ENCODE measurements around the gene ZBTB4. TPM values are rescaled to one million over a fixed set of nuclear protein-coding genes. Genes with fewer than 3 reads are reported as not detected.

ZBTB4 gene
- total and polyA plus RNA-seq, 9 of the 15 experiments (the other 6 are each of a cell fraction or from before 2014, with no cell fraction given), result 0.92 to 6.9 (median 3.3) TPM

- TF ChIP-seq, protein P1, sequence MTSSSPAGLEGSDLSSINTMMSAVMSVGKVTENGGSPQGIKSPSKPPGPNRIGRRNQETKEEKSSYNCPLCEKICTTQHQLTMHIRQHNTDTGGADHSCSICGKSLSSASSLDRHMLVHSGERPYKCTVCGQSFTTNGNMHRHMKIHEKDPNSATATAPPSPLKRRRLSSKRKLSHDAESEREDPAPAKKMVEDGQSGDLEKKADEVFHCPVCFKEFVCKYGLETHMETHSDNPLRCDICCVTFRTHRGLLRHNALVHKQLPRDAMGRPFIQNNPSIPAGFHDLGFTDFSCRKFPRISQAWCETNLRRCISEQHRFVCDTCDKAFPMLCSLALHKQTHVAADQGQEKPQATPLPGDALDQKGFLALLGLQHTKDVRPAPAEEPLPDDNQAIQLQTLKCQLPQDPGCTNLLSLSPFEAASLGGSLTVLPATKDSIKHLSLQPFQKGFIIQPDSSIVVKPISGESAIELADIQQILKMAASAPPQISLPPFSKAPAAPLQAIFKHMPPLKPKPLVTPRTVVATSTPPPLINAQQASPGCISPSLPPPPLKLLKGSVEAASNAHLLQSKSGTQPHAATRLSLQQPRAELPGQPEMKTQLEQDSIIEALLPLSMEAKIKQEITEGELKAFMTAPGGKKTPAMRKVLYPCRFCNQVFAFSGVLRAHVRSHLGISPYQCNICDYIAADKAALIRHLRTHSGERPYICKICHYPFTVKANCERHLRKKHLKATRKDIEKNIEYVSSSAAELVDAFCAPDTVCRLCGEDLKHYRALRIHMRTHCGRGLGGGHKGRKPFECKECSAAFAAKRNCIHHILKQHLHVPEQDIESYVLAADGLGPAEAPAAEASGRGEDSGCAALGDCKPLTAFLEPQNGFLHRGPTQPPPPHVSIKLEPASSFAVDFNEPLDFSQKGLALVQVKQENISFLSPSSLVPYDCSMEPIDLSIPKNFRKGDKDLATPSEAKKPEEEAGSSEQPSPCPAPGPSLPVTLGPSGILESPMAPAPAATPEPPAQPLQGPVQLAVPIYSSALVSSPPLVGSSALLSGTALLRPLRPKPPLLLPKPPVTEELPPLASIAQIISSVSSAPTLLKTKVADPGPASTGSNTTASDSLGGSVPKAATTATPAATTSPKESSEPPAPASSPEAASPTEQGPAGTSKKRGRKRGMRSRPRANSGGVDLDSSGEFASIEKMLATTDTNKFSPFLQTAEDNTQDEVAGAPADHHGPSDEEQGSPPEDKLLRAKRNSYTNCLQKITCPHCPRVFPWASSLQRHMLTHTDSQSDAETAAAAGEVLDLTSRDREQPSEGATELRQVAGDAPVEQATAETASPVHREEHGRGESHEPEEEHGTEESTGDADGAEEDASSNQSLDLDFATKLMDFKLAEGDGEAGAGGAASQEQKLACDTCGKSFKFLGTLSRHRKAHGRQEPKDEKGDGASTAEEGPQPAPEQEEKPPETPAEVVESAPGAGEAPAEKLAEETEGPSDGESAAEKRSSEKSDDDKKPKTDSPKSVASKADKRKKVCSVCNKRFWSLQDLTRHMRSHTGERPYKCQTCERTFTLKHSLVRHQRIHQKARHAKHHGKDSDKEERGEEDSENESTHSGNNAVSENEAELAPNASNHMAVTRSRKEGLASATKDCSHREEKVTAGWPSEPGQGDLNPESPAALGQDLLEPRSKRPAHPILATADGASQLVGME (CRISPR knock-in tag; IDR thresholded peaks at IDR 0.05), result no peak
- TF ChIP-seq MGA (IDR thresholded peaks at IDR 0.05) (peak; percentile 71), MYC (IDR thresholded peaks at IDR 0.05; ENCODE audit: low read depth, low read length) (peak; percentile 87), MYC (CRISPR knock-in tag; IDR thresholded peaks at IDR 0.05; ENCODE audit: borderline replicate concordance, low read depth) (no peak), SNIP1 (IDR thresholded peaks at IDR 0.05; ENCODE audit: low read depth) (no peak), CHD1 (IDR thresholded peaks at IDR 0.05; ENCODE audit: low read length) (no peak), PHF21A (IDR thresholded peaks at IDR 0.05; ENCODE audit: borderline replicate concordance, low read depth) (no peak)
- TF ChIP-seq, protein P2, sequence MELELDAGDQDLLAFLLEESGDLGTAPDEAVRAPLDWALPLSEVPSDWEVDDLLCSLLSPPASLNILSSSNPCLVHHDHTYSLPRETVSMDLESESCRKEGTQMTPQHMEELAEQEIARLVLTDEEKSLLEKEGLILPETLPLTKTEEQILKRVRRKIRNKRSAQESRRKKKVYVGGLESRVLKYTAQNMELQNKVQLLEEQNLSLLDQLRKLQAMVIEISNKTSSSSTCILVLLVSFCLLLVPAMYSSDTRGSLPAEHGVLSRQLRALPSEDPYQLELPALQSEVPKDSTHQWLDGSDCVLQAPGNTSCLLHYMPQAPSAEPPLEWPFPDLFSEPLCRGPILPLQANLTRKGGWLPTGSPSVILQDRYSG (tag; conservative IDR thresholded peaks at IDR 0.05; ENCODE audit: low read depth), result no peak
Observed at GRCh38 chr17:7483255-7484066, 4.0 kb upstream of the ZBTB4 start (continued).
